GM12801 (cell line): ENCODE results near the gene UTF1.

Experiments used
- CTCF ChIP-seq: IDR thresholded peaks from one replicate; pipeline ENCODE4 v1.5.1; 2011; ENCODE audit warnings: control low read depth; ENCODE audit not compliant: insufficient read length; ENCODE audit errors: extremely low read depth

UTF1 gene

GRCh38 chr10:133197786-133198185 is 32.2 kb upstream of the UTF1 start:
- no peak for TF ChIP-seq CTCF

GRCh38 chr10:133198206-133198605 is 31.8 kb upstream of the UTF1 start:
- no peak for TF ChIP-seq CTCF

- TF ChIP-seq CTCF, result no peak
Observed at GRCh38 chr10:133198621-133199487, 31.2 kb upstream of the UTF1 start.

GRCh38 chr10:133199488-133199885 is 30.5 kb upstream of the UTF1 start:
- no peak for TF ChIP-seq CTCF

- TF ChIP-seq CTCF, result no peak
Observed at GRCh38 chr10:133199992-133200611, 29.9 kb upstream of the UTF1 start.

- TF ChIP-seq CTCF, result no peak
Observed at GRCh38 chr10:133200621-133201031, 29.4 kb upstream of the UTF1 start.

- TF ChIP-seq CTCF, result no peak
Observed at GRCh38 chr10:133201151-133201947, 28.7 kb upstream of the UTF1 start.
